Transverse colon (tissue), 3 donors: Measurements from ENCODE around the gene EXD3.

Source experiments
- CTCF ChIP-seq, 5 experiments: fragments of 200-600 bp in 3 of 5; fragments of 450-650 bp in 2 of 5; sonication (generic) in 3 of 5; IDR thresholded peaks; 1 replicate in 2 of 5; 2 replicates in 3 of 5; pipeline ENCODE4 v1.5.1; 2016 to 2017; ENCODE audit warnings: antibody characterized with exemption in 5 of 5, inconsistent platforms in 3 of 5, mild to moderate bottlenecking in 2 of 5, moderate library complexity in 1 of 5
- EP300 ChIP-seq: sonication (generic); formaldehyde crosslinking; IDR thresholded peaks from one replicate; pipeline ENCODE4 v1.6.1; 2017; ENCODE audit warnings: antibody characterized with exemption, low read depth

- TF ChIP-seq EP300 (no peak), CTCF (IDR thresholded peaks at IDR 0.05) (no peak)
Observed at GRCh38 chr9:137449931-137450538, 27.1 kb upstream of the EXD3 start.
